ENCODE results near the gene ZBTB3.

DNA sequence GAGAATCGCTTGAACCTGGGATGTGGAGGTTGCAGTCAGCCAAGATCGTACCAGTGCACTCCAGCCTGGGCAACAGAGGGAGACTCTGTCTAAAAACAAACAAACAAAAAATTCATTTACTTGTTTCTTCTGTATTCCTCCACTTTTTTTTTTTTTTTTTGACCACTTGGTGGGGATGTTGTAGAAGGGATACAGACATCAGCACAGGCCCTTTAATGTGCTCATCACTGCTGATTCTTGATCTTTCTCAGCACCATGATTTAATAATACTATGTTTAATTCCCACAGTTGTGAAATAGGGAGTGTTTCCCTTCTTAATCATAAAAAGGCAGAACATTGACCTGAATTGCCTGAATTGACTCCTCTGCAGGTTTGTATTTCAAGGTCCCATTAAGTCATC lies 21.1 kb downstream of the ZBTB3 start:
- TF ChIP-seq GATA3 (IDR thresholded peaks at IDR 0.05; ENCODE audit: low read depth, low read length) (no peak), GATA2 (IDR thresholded peaks at IDR 0.05; ENCODE audit: low read depth, low read length) (no peak)

All from SH-SY5Y (cell line).